Astrocyte (in vitro differentiated cells and primary cell): ENCODE results near the gene CD52.

ENCODE experiments used
- EZH2 ChIP-seq: IDR thresholded peaks from 2 replicates; pipeline ENCODE4 v1.6.1; 2012; ENCODE audit warnings: mild to moderate bottlenecking, low read length, inconsistent platforms; ENCODE audit not compliant: insufficient read depth
- TF ChIP-seq, protein P1 (sequence below): IDR thresholded peaks from 2 replicates; pipeline ENCODE4 v1.5.1; 2011; ENCODE audit warnings: low read depth, mild to moderate bottlenecking, inconsistent platforms, low read length, moderate library complexity; ENCODE audit not compliant: insufficient read depth

DNA sequence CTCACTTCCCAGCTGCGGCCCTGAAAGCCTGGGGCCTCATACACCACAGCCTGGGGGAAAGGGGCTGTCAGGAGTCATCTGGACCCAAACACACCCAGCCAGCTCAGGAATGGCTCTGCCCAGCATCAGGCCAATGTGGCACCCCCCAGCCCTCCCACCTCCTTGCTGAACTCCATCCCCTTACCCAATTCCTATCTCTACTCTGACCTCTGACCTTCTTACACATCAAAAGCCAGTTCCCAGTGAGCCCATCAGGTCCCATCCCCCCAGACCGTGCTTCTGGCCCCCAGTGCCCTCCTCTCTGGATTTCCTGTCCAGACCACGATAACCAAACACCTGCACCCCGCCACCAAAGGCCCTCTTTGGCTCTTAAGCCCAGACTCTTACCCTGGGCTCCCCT is 19.9 kb downstream of the CD52 start:
- TF ChIP-seq, protein P1, sequence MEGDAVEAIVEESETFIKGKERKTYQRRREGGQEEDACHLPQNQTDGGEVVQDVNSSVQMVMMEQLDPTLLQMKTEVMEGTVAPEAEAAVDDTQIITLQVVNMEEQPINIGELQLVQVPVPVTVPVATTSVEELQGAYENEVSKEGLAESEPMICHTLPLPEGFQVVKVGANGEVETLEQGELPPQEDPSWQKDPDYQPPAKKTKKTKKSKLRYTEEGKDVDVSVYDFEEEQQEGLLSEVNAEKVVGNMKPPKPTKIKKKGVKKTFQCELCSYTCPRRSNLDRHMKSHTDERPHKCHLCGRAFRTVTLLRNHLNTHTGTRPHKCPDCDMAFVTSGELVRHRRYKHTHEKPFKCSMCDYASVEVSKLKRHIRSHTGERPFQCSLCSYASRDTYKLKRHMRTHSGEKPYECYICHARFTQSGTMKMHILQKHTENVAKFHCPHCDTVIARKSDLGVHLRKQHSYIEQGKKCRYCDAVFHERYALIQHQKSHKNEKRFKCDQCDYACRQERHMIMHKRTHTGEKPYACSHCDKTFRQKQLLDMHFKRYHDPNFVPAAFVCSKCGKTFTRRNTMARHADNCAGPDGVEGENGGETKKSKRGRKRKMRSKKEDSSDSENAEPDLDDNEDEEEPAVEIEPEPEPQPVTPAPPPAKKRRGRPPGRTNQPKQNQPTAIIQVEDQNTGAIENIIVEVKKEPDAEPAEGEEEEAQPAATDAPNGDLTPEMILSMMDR: no peak
- TF ChIP-seq EZH2: no peak
